B cell (primary cell): Measurements from ENCODE around the gene ZNF134. TPM values are rescaled to one million over a fixed set of nuclear protein-coding genes. Genes with fewer than 3 reads are reported as not detected.

Experiments
- ATAC-seq: fragments of 200-7000 bp; cut with Tn5 transposase; one replicate; pipeline ENCODE4 v1.10.0; 2021; ENCODE audit warnings: low read depth, mild to moderate bottlenecking, moderate number of reproducible peaks, moderate library complexity
- CTCF ChIA-PET: fragments of 350-600 bp; sonication (Branson Sonifier 250); formaldehyde crosslinking; loops from one replicate; lab custom pipeline; 2021; ENCODE audit warnings: antibody characterized with exemption, inconsistent platforms; lab: Charles Lee
- POLR2A ChIA-PET: fragments of 350-600 bp; sonication (Branson Sonifier 250); formaldehyde crosslinking; loops from one replicate; lab custom pipeline; 2021; ENCODE audit warnings: antibody characterized with exemption; lab: Charles Lee
- DNase-seq: peaks from one replicate; pipeline ENCODE4 v3.0.0; 2013
- H2AFZ ChIP-seq: 2 replicates; pipeline ENCODE4 v1.6.1; 2012; ENCODE audit warnings: mild to moderate bottlenecking, low read depth, low read length; ENCODE audit not compliant: insufficient read depth, poor library complexity, severe bottlenecking
- H3K27ac ChIP-seq, 2 donors: 1 replicate in 1 of 2; 2 replicates in 1 of 2; pipeline ENCODE4 v1.5.1; 2012 to 2013; ENCODE audit warnings: low read length in 2 of 2, mild to moderate bottlenecking in 2 of 2, moderate library complexity in 1 of 2
- H3K27me3 ChIP-seq, 4 experiments: fragments of 200-600 bp in 1 of 4; sonication (generic) in 1 of 4; replicated peaks in 1 of 4; 1 replicate in 2 of 4; 2 replicates in 2 of 4; pipeline versions ENCODE4 v1.6.1 to v1.7.0; 2013 to 2016; ENCODE audit warnings: low read length in 3 of 4, mild to moderate bottlenecking in 2 of 4, mixed read lengths in 1 of 4, moderate library complexity in 1 of 4; ENCODE audit not compliant: insufficient read depth in 4 of 4, control insufficient read depth in 3 of 4; ENCODE audit errors: control extremely low read depth in 1 of 4
- H3K36me3 ChIP-seq, 2 experiments: replicated peaks in 1 of 2; 1 replicate in 1 of 2; 2 replicates in 1 of 2; pipeline versions ENCODE4 v1.6.1 to v1.7.1; 2013; ENCODE audit warnings: low read length in 1 of 2; ENCODE audit not compliant: insufficient read depth in 2 of 2, control insufficient read depth in 1 of 2; ENCODE audit errors: control extremely low read depth in 1 of 2, extremely low read depth in 1 of 2
- H3K4me1 ChIP-seq, 2 donors: fragments of 200-600 bp in 1 of 2; sonication (generic) in 1 of 2; 1 replicate in 1 of 2; 2 replicates in 1 of 2; pipeline versions ENCODE4 v1.5.1 to v1.6.1; 2013 to 2017; ENCODE audit warnings: low read length in 2 of 2; ENCODE audit not compliant: control insufficient read depth in 2 of 2, insufficient read depth in 2 of 2
- H3K4me2 ChIP-seq: replicated peaks from 2 replicates; pipeline ENCODE3; 2012; ENCODE audit warnings: mild to moderate bottlenecking, low read depth, low read length; ENCODE audit not compliant: poor library complexity, severe bottlenecking
- H3K4me3 ChIP-seq, 5 experiments: fragments of 200-600 bp in 1 of 5; sonication (generic) in 1 of 5; 1 replicate in 3 of 5; 2 replicates in 2 of 5; pipeline versions ENCODE4 v1.5.1 to v1.7.0; 2011 to 2016; ENCODE audit warnings: low read length in 4 of 5, mild to moderate bottlenecking in 4 of 5, low read depth in 2 of 5, control low read depth in 1 of 5, moderate library complexity in 1 of 5; ENCODE audit not compliant: insufficient read depth in 1 of 5; ENCODE audit errors: control extremely low read depth in 1 of 5, extremely low read depth in 1 of 5
- H3K79me2 ChIP-seq: fragments of 200-600 bp; sonication (generic); one replicate; pipeline ENCODE4 v1.6.0; 2016; ENCODE audit warnings: low read length; ENCODE audit not compliant: control insufficient read depth, insufficient read depth
- H3K9ac ChIP-seq: fragments of 200-600 bp; sonication (generic); 2 replicates; pipeline ENCODE4 v1.6.1; 2017; ENCODE audit warnings: mild to moderate bottlenecking, low read length, moderate library complexity
- H3K9me3 ChIP-seq, 3 donors: one replicate each; pipeline versions ENCODE4 v1.6.1 to v1.7.1; 2013; ENCODE audit warnings: low read length in 2 of 3; ENCODE audit not compliant: control insufficient read depth in 2 of 3, insufficient read depth in 1 of 3; ENCODE audit errors: control extremely low read depth in 1 of 3
- H4K20me1 ChIP-seq: 2 replicates; pipeline ENCODE4 v1.6.0; 2012; ENCODE audit warnings: mild to moderate bottlenecking, low read length; ENCODE audit not compliant: insufficient read depth, control insufficient read depth, poor library complexity, severe bottlenecking
- H3K27ac Mint-ChIP-seq: one replicate; pipeline ENCODE4 v1.8.0; 2021; ENCODE audit warnings: mixed read lengths
- H3K27me3 Mint-ChIP-seq: one replicate; pipeline ENCODE4 v1.8.0; 2021; ENCODE audit warnings: mixed read lengths
- H3K4me1 Mint-ChIP-seq: one replicate; pipeline ENCODE4 v1.8.0; 2021; ENCODE audit warnings: mixed read lengths
- H3K4me3 Mint-ChIP-seq: one replicate; pipeline ENCODE4 v1.8.0; 2021; ENCODE audit warnings: mixed read lengths
- H3K9me3 Mint-ChIP-seq: one replicate; pipeline ENCODE4 v1.8.0; 2022; ENCODE audit warnings: mixed read lengths; ENCODE audit not compliant: insufficient read depth
- EZH2 ChIP-seq: IDR thresholded peaks from 2 replicates; pipeline ENCODE4 v1.6.1; 2012; ENCODE audit warnings: borderline replicate concordance, low read depth, mild to moderate bottlenecking, moderate library complexity, low read length; ENCODE audit not compliant: insufficient read depth, poor library complexity, severe bottlenecking
- WGBS: methylation state at CpG from one replicate; pipeline ENCODE4 v1.1.5; 2013; ENCODE audit warnings: missing lambda C conversion rate; ENCODE audit not compliant: insufficient coverage; 5-methylcytosine and 5-hydroxymethylcytosine counted together
- intact Hi-C: fragments of 100-400 bp; cut with micrococcal nuclease; formaldehyde crosslinking; loops from one replicate; pipeline ENCODE4 v1.10.0; 2022
- polyA plus RNA-seq: library from polyadenylated mRNA; depleted of rRNA; stranded (reverse); fragments of >200 nt; gene quantifications from 2 replicates; pipeline ENCODE4 v1.2.3, GENCODE V29; 2012
- total RNA-seq, 2 donors: library from RNA; stranded (reverse); fragments of 120-200 nt in 1 of 2; gene quantifications; 1 replicate in 1 of 2; 2 replicates in 1 of 2; pipeline versions ENCODE4 v1.2.3 to v1.2.4, GENCODE V29; 2013 to 2022
- TF ChIP-seq, protein P1 (sequence below): fragments of 200-600 bp; IDR thresholded peaks from one replicate; pipeline ENCODE4 v1.8.0; 2022; ENCODE audit warnings: antibody characterized with exemption, mild to moderate bottlenecking

Gene ZNF134
- total and polyA plus RNA-seq, 2 donors (not counting 1 experiment from before 2014, with no cell fraction given), result 7.8 to 38.9 TPM

GRCh38 chr19:57655443-57655842 lies 41.4 kb downstream of the ZNF134 start:
- ChIA-PET CTCF (no interaction called here), POLR2A (no interaction called here)
- Mint-ChIP-seq H3K27ac (no peak overlapping the region), H3K4me1 (no peaks in the 10 kb centered on the region), H3K4me3 (no peak overlapping the region), H3K27me3 (peaks cover 67% of the 10 kb centered on the region), H3K9me3 (peaks cover 4% of the 10 kb centered on the region)
- TF ChIP-seq, protein P1, sequence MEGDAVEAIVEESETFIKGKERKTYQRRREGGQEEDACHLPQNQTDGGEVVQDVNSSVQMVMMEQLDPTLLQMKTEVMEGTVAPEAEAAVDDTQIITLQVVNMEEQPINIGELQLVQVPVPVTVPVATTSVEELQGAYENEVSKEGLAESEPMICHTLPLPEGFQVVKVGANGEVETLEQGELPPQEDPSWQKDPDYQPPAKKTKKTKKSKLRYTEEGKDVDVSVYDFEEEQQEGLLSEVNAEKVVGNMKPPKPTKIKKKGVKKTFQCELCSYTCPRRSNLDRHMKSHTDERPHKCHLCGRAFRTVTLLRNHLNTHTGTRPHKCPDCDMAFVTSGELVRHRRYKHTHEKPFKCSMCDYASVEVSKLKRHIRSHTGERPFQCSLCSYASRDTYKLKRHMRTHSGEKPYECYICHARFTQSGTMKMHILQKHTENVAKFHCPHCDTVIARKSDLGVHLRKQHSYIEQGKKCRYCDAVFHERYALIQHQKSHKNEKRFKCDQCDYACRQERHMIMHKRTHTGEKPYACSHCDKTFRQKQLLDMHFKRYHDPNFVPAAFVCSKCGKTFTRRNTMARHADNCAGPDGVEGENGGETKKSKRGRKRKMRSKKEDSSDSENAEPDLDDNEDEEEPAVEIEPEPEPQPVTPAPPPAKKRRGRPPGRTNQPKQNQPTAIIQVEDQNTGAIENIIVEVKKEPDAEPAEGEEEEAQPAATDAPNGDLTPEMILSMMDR, result no peak
- no peak for TF ChIP-seq EZH2
- 83% methylated on average over 1 of the region's 1 CpG for WGBS
- ATAC-seq (no peak), DNase-seq (no peak)
- Histone ChIP-seq H3K9me3 (peaks cover 0 to 5% (median 4%) of the 10 kb centered on the region in 3 donors), H2AFZ (no peak overlapping the region), H3K36me3 (no peaks in the 10 kb centered on the region), H3K4me1 (no peaks in the 10 kb centered on the region), H3K4me3 (no peak overlapping the region), H3K27ac (no peak overlapping the region), H3K4me2 (no peak overlapping the region), H3K27me3 (peaks cover 0 to 13% (median 4%) of the 10 kb centered on the region in 4 experiments), H3K9ac (no peak overlapping the region), H4K20me1 (no peaks in the 10 kb centered on the region), H3K79me2 (no peaks in the 10 kb centered on the region)
- intact Hi-C loops, result no loop called here

DNA sequence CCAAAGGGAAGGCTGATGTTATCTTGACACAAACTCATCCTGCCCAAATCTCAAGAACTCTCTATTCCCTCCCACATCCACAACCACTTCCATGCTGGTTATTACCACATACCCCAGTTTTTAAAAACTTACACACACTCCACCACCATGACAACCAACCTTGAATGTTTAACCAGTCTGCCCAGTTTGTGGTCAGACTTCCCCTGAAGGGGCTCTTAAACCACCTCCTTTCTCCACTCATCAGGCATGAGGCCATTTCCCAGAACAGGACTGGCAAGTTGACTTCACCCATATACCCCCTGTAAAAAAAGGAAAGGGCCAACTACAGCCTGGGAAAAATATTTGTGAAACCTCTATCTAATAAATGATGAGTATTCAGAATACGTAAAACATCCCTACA lies 42.3 kb downstream of the ZNF134 start:
- WGBS, result no CpG with 5 or more reads among the region's 1 CpG
- no peak for DNase-seq
- no peak overlapping the region for H3K27ac Mint-ChIP-seq
- H3K79me2 ChIP-seq, result no peaks in the 10 kb centered on the region
- no peak overlapping the region for H3K4me2 ChIP-seq
- no peaks in the 10 kb centered on the region for H3K4me1 ChIP-seq
- no peaks in the 10 kb centered on the region for H3K4me1 Mint-ChIP-seq
- CTCF ChIA-PET, result no interaction called here
- no peak overlapping the region for H2AFZ ChIP-seq
- TF ChIP-seq EZH2, result no peak
- TF ChIP-seq, protein P1, result no peak
- no peak for ATAC-seq
- intact Hi-C loops, result no loop called here
- POLR2A ChIA-PET, result no interaction called here
- no peak overlapping the region for H3K4me3 Mint-ChIP-seq
- H3K9me3 Mint-ChIP-seq, result peaks cover 4% of the 10 kb centered on the region
- peaks cover 1 to 4% (median 2%) of the 10 kb centered on the region in 3 donors for H3K9me3 ChIP-seq
- no peak overlapping the region for H3K9ac ChIP-seq
- peaks cover 0 to 13% (median 5%) of the 10 kb centered on the region in 4 experiments for H3K27me3 ChIP-seq
- no peaks in the 10 kb centered on the region for H4K20me1 ChIP-seq
- H3K36me3 ChIP-seq, result no peaks in the 10 kb centered on the region
- no peak overlapping the region for H3K27ac ChIP-seq
- H3K4me3 ChIP-seq, result no peak overlapping the region
- H3K27me3 Mint-ChIP-seq, result peaks cover 71% of the 10 kb centered on the region
